OCI-LY1 (cell line): ENCODE results near the gene GORASP1.

Experiments
- H2AFZ ChIP-seq: fragments of 200-600 bp; sonication (generic), shearing (Covaris generic); 2 replicates; pipeline ENCODE4 v1.6.0; 2014; ENCODE audit warnings: antibody characterized with exemption, mild to moderate bottlenecking, low read length
- H3F3A ChIP-seq: fragments of 200-600 bp; sonication (generic), shearing (Covaris generic); 2 replicates; pipeline ENCODE4 v1.6.0; 2014; ENCODE audit warnings: mild to moderate bottlenecking, antibody characterized with exemption, low read length, moderate library complexity; ENCODE audit not compliant: insufficient read depth
- H3K27ac ChIP-seq: fragments of 200-600 bp; sonication (generic); 2 replicates; pipeline ENCODE4 v1.5.1; 2014; ENCODE audit warnings: low read length, mixed run types, mild to moderate bottlenecking, low read depth; ENCODE audit not compliant: poor library complexity, severe bottlenecking
- H3K27me3 ChIP-seq: fragments of 200-600 bp; sonication (generic); 2 replicates; pipeline ENCODE4 v1.6.0; 2014; ENCODE audit warnings: antibody characterized with exemption, mild to moderate bottlenecking, low read length, moderate library complexity; ENCODE audit not compliant: insufficient read depth
- H3K36me3 ChIP-seq: fragments of 200-600 bp; sonication (generic); 2 replicates; pipeline ENCODE4 v1.6.1; 2014; ENCODE audit warnings: mild to moderate bottlenecking, antibody characterized with exemption, low read length, moderate library complexity, mixed read lengths; ENCODE audit not compliant: insufficient read depth
- H3K4me1 ChIP-seq: fragments of 200-600 bp; sonication (generic); 2 replicates; pipeline ENCODE4 v1.5.1; 2014; ENCODE audit warnings: mild to moderate bottlenecking, low read length, moderate library complexity; ENCODE audit not compliant: insufficient read depth, severe bottlenecking
- H3K4me2 ChIP-seq: fragments of 200-600 bp; sonication (generic), shearing (Covaris generic); 2 replicates; pipeline ENCODE4 v1.6.1; 2014; ENCODE audit warnings: low read length
- H3K4me3 ChIP-seq: fragments of 200-600 bp; sonication (generic); 2 replicates; pipeline ENCODE4 v1.5.1; 2014; ENCODE audit warnings: low read length, low read depth, mild to moderate bottlenecking, mixed read lengths; ENCODE audit not compliant: poor library complexity, severe bottlenecking
- H3K79me2 ChIP-seq: fragments of 200-600 bp; shearing (Covaris generic); 2 replicates; pipeline ENCODE4 v1.6.1; 2016; ENCODE audit warnings: mixed run types, low read length, mixed read lengths; ENCODE audit not compliant: insufficient read depth
- H3K9ac ChIP-seq: fragments of 200-600 bp; sonication (generic), shearing (Covaris generic); 2 replicates; pipeline ENCODE4 v1.6.1; 2014; ENCODE audit warnings: mild to moderate bottlenecking, low read length, mixed read lengths
- H3K9me2 ChIP-seq: fragments of 200-600 bp; sonication (generic), shearing (Covaris generic); 2 replicates; pipeline ENCODE4 v1.6.1; 2014; ENCODE audit warnings: low read depth, mild to moderate bottlenecking, low read length, mixed read lengths
- H3K9me3 ChIP-seq: fragments of 200-600 bp; shearing (Covaris generic); 2 replicates; pipeline ENCODE4 v1.6.1; 2014; ENCODE audit warnings: low read length, mixed read lengths
- H4K20me1 ChIP-seq: fragments of 200-600 bp; sonication (generic), shearing (Covaris generic); 2 replicates; pipeline ENCODE4 v1.6.0; 2016; ENCODE audit warnings: mild to moderate bottlenecking, low read length; ENCODE audit not compliant: insufficient read depth
- CTCF ChIP-seq: fragments of 200-600 bp; sonication (generic), shearing (Covaris generic); IDR thresholded peaks from 2 replicates; pipeline ENCODE4 v1.5.1; 2017; ENCODE audit warnings: mild to moderate bottlenecking, antibody characterized with exemption, low read length, moderate library complexity, mixed read lengths
- EZH2 ChIP-seq: fragments of 200-600 bp; sonication (generic), shearing (Covaris generic); IDR thresholded peaks from 2 replicates; pipeline ENCODE4 v1.8.0; 2017; ENCODE audit warnings: borderline replicate concordance, mixed run types, mild to moderate bottlenecking, antibody characterized with exemption, low read length, moderate library complexity, mixed read lengths

The GORASP1 gene

GRCh38 chr3:39113291-39113690 lies 5.9 kb upstream of the GORASP1 start:
- H3K4me2 ChIP-seq, result no peak overlapping the region
- H3K9me3 ChIP-seq, result no peaks in the 10 kb centered on the region
- no peak overlapping the region for H3K9ac ChIP-seq

GRCh38 chr3:39112535-39112934 lies 5.1 kb upstream of the GORASP1 start:
- H3K4me3 ChIP-seq, result no peak overlapping the region
- H3K27me3 ChIP-seq, result no peaks in the 10 kb centered on the region
- no peaks in the 10 kb centered on the region for H3F3A ChIP-seq
- H3K4me1 ChIP-seq, result peaks cover 14% of the 10 kb centered on the region
- no peaks in the 10 kb centered on the region for H3K36me3 ChIP-seq
- H3K4me2 ChIP-seq, result no peak overlapping the region
- TF ChIP-seq CTCF (no peak), EZH2 (no peak)
- H3K9me3 ChIP-seq, result no peaks in the 10 kb centered on the region
- no peaks in the 10 kb centered on the region for H4K20me1 ChIP-seq
- no peak overlapping the region for H3K27ac ChIP-seq
- no peaks in the 10 kb centered on the region for H3K79me2 ChIP-seq
- no peak overlapping the region for H2AFZ ChIP-seq
- H3K9ac ChIP-seq, result no peak overlapping the region
- H3K9me2 ChIP-seq, result no peaks in the 10 kb centered on the region

More at GRCh38 chr3:39113291-39113690, 5.9 kb upstream of the GORASP1 start:
- H3K36me3 ChIP-seq, result no peaks in the 10 kb centered on the region
- H3K4me1 ChIP-seq, result peaks cover 12% of the 10 kb centered on the region
- no peaks in the 10 kb centered on the region for H3K27me3 ChIP-seq
- H3K79me2 ChIP-seq, result no peaks in the 10 kb centered on the region
- no peaks in the 10 kb centered on the region for H4K20me1 ChIP-seq
- no peak overlapping the region for H2AFZ ChIP-seq
- H3F3A ChIP-seq, result no peaks in the 10 kb centered on the region
- no peak overlapping the region for H3K4me3 ChIP-seq
- H3K27ac ChIP-seq, result no peak overlapping the region
- TF ChIP-seq CTCF (no peak), EZH2 (no peak)
- H3K9me2 ChIP-seq, result no peaks in the 10 kb centered on the region

GRCh38 chr3:39112113-39112512 lies 4.7 kb upstream of the GORASP1 start:
- H3K9me2 ChIP-seq, result no peaks in the 10 kb centered on the region
- no peak overlapping the region for H3K9ac ChIP-seq
- TF ChIP-seq CTCF (no peak), EZH2 (no peak)
- no peaks in the 10 kb centered on the region for H3F3A ChIP-seq
- no peak overlapping the region for H3K4me2 ChIP-seq
- peaks cover 14% of the 10 kb centered on the region for H3K4me1 ChIP-seq
- H3K79me2 ChIP-seq, result no peaks in the 10 kb centered on the region
- no peak overlapping the region for H2AFZ ChIP-seq
- no peak overlapping the region for H3K4me3 ChIP-seq
- no peak overlapping the region for H3K27ac ChIP-seq
- H4K20me1 ChIP-seq, result no peaks in the 10 kb centered on the region
- no peaks in the 10 kb centered on the region for H3K36me3 ChIP-seq
- no peaks in the 10 kb centered on the region for H3K9me3 ChIP-seq
- no peaks in the 10 kb centered on the region for H3K27me3 ChIP-seq
